HG03064 (cell line): ENCODE measurements around the gene AP2S1.
A peak's percentile ranks its signal among the peaks of the same experiment; 100 is the strongest.
"Not testable (repeated sequence)": the region's sequence is repeated elsewhere in the genome, so short reads cannot be mapped to it uniquely, and the experiment has no call there.

Source experiments
- ATAC-seq: cut with Tn5 transposase; IDR thresholded peaks from one replicate; pipeline ENCODE4 v1.9.1; 2021; ENCODE audit warnings: low read depth; ENCODE audit not compliant: unreplicated experiment

The AP2S1 gene

GRCh38 chr19:46868025-46868802 lies 17.6 kb upstream of the AP2S1 start:
- ATAC-seq: no peak

DNA sequence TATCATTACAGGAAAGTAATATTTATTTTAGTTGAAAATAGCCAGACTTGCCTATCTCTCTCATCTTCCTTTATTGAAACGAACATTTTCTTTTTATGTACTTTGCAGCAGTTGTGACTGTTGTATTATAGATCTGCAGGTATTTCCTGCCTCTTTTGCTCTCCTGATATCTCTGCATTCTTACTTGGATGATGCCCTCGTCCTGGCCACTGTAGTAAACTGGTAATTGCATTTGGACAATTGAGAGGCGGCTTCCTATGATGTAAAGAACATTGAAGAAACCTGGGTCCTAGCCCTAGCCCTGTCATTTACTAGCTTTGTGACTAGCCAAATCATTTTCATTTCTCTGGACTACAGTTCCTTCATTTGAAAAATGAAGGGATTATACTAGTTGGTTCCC lies 16.5 kb upstream of the AP2S1 start:
- no peak for ATAC-seq

- no peak for ATAC-seq
Observed at GRCh38 chr19:46866407-46867136, 15.9 kb upstream of the AP2S1 start.

DNA sequence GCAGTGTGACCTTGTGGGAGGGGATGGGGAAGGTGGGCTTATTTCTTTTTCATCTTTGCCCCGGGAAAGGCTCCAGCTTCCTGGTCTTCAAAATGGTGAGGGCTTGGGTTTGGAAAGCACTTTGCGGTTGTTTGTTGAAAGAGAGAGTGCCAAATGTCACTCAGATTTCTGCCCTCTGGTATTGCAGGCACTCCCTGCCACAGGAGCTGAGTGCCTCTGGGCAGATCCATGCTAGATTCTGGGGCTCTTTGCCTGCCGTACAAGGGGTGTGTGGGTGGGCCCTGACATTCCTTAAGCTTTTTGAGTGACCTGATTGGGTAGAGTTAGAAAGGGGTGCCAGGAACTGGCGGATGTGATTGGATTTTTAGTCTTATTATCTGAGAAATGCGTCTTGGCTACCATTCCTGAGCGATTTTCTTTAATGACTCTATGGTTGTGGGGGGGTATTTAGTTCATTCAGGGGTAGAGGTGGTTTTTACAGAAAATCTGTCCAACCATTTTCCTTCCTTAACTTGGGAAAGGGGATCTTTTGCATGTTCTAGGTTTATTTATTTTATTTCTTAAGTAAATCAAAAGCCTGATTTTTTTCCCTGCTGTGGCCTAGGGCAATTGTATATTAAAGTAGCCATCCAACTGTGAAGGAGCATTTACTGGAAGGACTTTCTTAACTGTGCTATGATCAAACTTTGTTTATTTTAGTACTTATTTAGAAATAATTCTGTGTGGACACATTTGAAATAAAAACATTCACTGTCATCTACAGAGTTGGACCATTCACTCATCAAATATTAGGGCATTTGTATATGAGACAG lies 13.4 kb upstream of the AP2S1 start:
- no peak for ATAC-seq

DNA sequence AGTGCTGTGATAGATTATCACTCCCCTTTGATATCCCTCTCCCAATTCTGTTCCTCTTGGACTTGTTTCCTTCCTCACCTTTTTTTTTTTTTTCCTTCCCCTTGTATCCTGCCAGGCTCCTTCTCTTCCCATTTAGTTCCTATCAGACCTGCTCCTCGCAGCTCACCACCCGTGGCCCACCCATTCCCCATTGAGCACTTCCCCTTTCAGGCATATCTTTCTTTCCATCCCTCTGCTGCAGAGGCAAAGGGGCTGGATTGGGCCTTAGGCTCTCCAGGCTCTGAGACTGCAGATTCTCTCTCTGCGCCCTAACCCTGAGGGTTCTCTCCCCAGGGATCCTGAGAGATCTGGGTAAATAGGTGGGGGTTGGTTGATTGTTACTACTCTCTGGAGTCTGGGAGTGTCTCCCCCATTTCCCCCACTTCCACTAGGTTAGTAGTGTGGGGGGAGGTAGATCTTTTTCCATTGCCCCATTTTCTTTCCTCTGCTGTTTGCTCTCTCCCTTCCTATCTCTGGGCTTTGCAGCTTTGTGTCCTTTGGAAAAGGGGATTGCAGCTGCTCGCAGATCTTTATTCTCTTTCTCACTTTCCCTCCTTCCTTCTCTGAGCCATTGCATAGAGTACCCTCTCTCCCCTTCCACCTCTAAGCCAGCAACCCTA lies 12.5 kb upstream of the AP2S1 start:
- no peak for ATAC-seq

DNA sequence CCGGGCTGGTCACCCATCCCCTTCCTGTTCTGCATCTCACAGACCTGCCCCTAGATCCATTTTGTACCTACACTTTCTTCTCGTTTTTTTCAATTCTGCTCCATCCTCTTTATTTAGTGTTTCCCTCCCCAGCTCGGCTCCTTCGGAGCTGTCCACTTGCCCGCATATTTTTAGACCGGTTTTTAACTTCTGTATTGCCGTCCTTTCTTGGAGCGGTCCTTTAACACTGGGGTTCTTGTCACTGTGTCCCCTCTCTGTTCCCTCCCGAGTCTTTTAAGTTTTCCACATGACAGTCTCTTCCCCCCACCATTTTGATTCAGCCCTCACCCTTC lies 11.8 kb upstream of the AP2S1 start:
- no peak for ATAC-seq

DNA sequence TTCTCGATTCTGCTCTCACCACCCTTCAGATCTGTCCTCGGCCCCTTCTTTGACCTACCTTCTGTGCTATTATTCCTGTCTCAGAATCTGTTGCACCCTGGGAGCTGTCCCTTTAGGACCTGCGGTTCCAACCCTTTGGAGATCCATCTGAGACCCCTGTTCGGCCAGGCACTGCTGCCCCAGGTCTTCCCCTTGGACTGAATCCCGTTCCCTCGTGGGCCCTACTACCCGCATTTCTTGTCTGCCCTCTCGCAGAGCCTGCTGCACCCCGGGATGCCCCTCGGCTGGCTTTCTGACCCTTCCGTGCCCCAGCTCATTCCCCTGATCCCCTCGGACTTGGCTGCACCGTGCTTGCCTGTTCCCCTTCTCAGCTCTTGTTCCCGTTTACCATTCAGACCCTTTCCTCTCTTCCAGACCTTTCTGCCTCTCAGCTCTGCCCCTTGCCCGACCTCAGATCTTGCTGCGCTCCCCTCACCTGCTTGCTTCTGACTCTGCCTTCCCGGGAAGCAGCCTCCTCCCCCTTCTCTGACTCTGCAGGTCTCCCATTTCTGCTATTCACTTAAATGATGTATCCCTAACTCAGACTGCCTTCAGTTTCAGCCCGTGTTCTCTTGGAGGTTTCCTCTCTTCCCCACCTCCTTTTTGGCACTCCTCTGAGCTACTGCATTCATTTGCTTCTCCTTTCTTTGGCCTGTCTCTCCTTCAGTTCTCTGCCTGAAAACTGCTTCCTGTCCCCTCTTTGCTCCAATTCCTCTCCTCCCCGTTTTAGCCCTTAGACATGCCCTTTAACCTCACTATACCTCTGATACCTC lies 11.3 kb upstream of the AP2S1 start:
- no peak for ATAC-seq

DNA sequence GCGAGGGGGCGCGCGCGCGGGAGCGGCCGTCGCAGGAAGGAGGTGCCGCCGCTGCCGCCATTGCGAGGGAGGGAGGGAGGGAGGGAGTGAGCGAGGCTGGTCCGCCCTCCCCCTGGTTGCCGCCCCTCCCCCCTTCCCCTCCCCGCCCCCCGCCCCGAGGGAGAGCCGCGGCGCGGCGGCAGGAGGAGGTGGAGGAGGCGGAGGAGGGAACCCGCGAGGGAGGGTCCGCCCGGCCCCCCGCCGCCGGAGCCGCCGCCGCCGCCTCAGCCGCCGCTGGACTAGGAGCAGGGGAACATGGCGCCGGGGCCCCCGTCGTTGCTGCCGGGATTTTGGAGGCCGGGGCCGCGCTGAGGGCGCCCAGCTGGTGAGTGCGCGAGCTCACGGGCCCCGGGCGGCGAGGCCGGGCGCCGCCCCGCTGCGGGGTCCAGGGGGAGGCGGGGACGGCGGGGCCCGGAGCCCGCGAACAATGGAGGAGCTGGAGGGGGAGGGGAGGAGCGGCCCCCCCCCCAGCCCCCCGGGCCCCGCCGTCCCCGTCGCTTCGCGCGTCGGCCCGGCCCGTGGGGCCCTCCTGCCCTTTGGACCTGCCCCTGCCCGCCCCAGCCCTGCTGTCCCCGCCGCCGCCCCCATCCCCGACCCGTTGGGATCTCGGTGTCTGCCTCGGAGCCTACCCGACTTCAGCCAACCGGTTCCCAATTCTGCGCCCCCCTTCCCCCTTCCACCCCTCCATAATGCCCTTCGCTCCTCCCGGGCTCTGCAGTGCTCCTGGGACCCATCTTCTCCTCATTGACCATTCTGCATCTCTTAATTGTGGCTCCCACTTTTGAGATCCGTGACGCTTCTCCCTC lies 10.4 kb upstream of the AP2S1 start, which contains the start of gene ARHGAP35:
Gene ARHGAP35 (plus strand): TSS at position 152 of the 845 bp plus-strand sequence. CDS start 57,679 bp downstream, outside the sequence.
- ATAC-seq: peak; percentile 30

- peak; percentile 45 for ATAC-seq
Observed at GRCh38 chr19:46860125-46860845, 9.6 kb upstream of the AP2S1 start.

GRCh38 chr19:46859637-46860124 lies 9.0 kb upstream of the AP2S1 start:
- ATAC-seq: peak; percentile 2

DNA sequence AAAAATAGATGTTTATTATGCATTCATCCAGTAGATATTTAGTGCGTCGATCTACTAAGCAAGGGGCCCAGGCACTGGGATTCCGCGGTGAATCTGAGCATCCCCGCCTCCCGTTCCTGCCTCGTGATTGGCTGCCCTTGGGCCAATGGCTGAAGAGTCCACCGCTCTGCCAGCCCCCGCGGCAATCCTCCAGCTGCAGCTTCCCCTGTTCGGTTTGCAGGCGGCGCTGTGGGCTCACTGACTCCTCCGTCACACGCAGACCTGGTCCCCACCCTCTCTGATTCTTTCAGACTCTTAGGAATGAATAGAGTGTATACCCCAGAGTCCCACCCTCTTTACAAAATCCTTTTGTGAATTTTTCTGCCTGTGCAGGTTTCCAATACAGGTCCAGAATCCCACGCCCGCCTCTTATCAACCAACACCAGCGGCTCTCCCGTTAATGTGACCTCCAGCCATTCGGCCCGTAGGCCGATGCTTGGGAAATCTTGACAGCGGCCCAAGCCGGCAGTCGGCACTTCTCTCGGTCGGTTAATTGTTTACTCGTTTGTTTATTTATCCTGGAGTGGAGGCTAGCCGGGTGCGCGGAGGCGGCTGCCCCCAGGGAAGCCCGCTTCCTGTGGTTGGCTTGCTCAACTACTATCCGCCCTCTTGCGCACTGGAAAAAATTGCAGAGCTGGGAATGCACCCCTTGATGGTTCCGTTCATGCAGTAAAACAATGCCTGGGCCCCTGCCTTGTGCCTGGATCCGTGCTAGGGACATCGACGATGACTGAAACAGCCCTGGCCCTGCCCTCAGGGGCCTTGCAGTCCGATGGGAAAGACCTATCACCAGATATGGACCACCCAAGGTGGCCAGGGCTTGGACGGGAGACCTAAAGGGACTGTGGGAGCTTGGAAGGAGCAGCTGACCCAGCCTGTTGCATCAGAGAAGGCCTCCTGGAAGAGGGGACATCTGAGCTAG lies 5.7 kb upstream of the AP2S1 start:
- ATAC-seq: no peak

DNA sequence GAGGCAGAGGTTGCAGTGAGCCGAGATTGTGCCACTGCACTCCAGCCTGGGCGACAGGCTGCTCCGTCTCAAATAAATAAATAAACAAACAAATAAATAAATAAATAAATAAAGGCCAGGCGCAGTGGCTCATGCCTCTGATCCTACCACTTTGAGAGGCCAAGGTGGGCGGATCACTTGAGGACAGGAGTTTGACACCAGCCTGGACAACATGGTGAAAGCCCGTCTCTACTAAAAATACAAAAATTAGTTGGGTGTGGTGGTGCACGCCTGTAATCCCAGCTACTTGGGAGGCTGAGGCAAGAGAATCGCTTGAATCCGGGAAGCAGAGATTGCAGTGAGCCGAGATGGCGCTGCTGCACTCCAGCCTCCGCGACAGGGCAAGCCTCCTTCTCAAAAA lies 4.1 kb upstream of the AP2S1 start:
- not testable (repeated sequence) for ATAC-seq

- no peak for ATAC-seq
Observed at GRCh38 chr19:46852830-46853229, 2.2 kb upstream of the AP2S1 start.

DNA sequence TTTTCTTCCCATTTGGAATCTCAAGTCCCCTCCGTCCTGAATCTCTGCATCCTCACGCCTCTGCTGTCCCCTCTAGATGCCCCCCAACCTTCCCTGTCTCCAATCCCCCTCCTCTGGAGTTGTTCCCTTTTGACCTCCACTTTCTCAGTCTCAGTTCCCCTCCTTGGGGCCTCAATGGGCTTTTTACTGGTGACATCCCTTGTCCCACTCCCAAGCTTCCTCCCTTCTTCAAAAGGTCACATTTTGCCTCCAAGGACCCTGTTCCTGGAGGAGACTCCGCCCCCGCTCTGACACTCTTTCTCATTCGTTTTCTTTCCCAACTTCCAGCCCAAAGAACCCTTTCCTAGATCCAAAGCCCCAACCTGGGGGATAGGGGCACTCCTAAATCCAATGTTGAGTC lies 1.0 kb downstream of the AP2S1 start:
- no peak for ATAC-seq

- ATAC-seq: no peak
Observed at GRCh38 chr19:46848389-46848788, 2.3 kb downstream of the AP2S1 start.

DNA sequence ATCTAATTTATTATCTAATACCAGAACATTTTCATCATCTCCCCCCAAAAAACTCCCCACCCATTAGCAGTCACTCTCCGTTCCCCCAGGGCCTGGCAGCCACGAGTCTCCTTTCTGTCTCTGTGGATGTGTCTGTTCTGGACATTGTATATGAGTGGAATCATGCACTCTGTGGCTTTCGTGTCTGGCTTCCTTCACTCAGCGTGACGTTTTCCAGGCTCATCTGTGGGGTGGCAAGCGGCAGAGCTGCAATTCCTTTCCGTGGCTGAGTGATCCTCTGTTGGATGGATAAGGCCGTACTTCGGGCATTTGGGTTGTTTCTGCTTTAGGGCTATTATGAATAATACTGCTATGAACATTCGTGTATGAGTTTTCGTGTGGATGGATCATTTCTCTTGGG lies 3.1 kb downstream of the AP2S1 start:
- no peak for ATAC-seq

- no peak for ATAC-seq
Observed at GRCh38 chr19:46845959-46846459, 4.6 kb downstream of the AP2S1 start.
